H9 (cell line): ENCODE data around the gene CRY1. TPM values are rescaled to one million over a fixed set of nuclear protein-coding genes. Genes with fewer than 3 reads are reported as not detected.

ENCODE experiments used
- DNase-seq: peaks from one replicate; pipeline ENCODE4 v3.0.0-alpha.2; 2017
- H2AFZ ChIP-seq: one replicate; pipeline ENCODE4 v1.6.1; 2013; ENCODE audit warnings: mild to moderate bottlenecking, low read length, control low read depth, moderate library complexity
- H2AK5ac ChIP-seq: 2 replicates; pipeline ENCODE4 v1.6.1; 2013; ENCODE audit warnings: low read length, control low read depth, mixed read lengths; ENCODE audit not compliant: insufficient read length
- H2BK120ac ChIP-seq: one replicate; pipeline ENCODE4 v1.6.1; 2013; ENCODE audit warnings: low read depth, mild to moderate bottlenecking, low read length, control low read depth, inconsistent platforms; ENCODE audit not compliant: poor library complexity, severe bottlenecking
- H2BK12ac ChIP-seq: 2 replicates; pipeline ENCODE4 v1.6.1; 2013; ENCODE audit warnings: low read length, control low read depth, mixed read lengths, low read depth; ENCODE audit not compliant: insufficient read length
- H2BK15ac ChIP-seq: 2 replicates; pipeline ENCODE4 v1.6.1; 2013; ENCODE audit warnings: low read depth, low read length, control low read depth
- H2BK20ac ChIP-seq: one replicate; pipeline ENCODE4 v1.6.1; 2013; ENCODE audit warnings: low read depth, mild to moderate bottlenecking, low read length, control low read depth, inconsistent platforms; ENCODE audit not compliant: poor library complexity, severe bottlenecking
- H2BK5ac ChIP-seq: 2 replicates; pipeline ENCODE4 v1.6.1; 2013; ENCODE audit warnings: low read length, control low read depth, mixed read lengths; ENCODE audit not compliant: insufficient read length
- H3K14ac ChIP-seq: 2 replicates; pipeline ENCODE4 v1.6.1; 2013; ENCODE audit warnings: low read length, control low read depth; ENCODE audit not compliant: insufficient read depth
- H3K18ac ChIP-seq: 2 replicates; pipeline ENCODE4 v1.6.1; 2013; ENCODE audit warnings: low read depth, mild to moderate bottlenecking, mixed read lengths, low read length, control low read depth; ENCODE audit not compliant: insufficient read length
- H3K23ac ChIP-seq: 2 replicates; pipeline ENCODE4 v1.6.1; 2013; ENCODE audit warnings: low read length, control low read depth, mixed read lengths, low read depth; ENCODE audit not compliant: insufficient read length
- H3K23me2 ChIP-seq: 2 replicates; pipeline ENCODE4 v1.6.1; 2013; ENCODE audit warnings: low read depth, mild to moderate bottlenecking, mixed read lengths, low read length, control low read depth; ENCODE audit not compliant: insufficient read length, poor library complexity, severe bottlenecking
- H3K27ac ChIP-seq: 2 replicates; pipeline ENCODE4 v1.5.1; 2013; ENCODE audit warnings: low read length, control low read depth, mixed read lengths, low read depth; ENCODE audit not compliant: insufficient read length
- H3K27me3 ChIP-seq: 2 replicates; pipeline ENCODE4 v1.6.1; 2013; ENCODE audit warnings: low read length, control low read depth, inconsistent platforms; ENCODE audit not compliant: insufficient read depth
- H3K4ac ChIP-seq: 2 replicates; pipeline ENCODE4 v1.6.1; 2013; ENCODE audit warnings: low read depth, mild to moderate bottlenecking, control low read depth, inconsistent platforms, low read length, moderate library complexity
- H3K4me1 ChIP-seq: 2 replicates; pipeline ENCODE4 v1.6.1; 2013; ENCODE audit warnings: low read length, control low read depth, inconsistent platforms; ENCODE audit not compliant: insufficient read depth
- H3K4me2 ChIP-seq: 2 replicates; pipeline ENCODE4 v1.6.1; 2013; ENCODE audit warnings: low read length, control low read depth, mixed read lengths; ENCODE audit not compliant: insufficient read length, insufficient read depth
- H3K56ac ChIP-seq: 2 replicates; pipeline ENCODE4 v1.6.1; 2013; ENCODE audit warnings: low read depth, mild to moderate bottlenecking, mixed read lengths, low read length, control low read depth; ENCODE audit not compliant: insufficient read length
- H3K79me1 ChIP-seq: 2 replicates; pipeline ENCODE4 v1.6.1; 2013; ENCODE audit warnings: low read depth, mild to moderate bottlenecking, moderate library complexity, low read length, control low read depth, inconsistent platforms; ENCODE audit not compliant: insufficient read depth, poor library complexity, severe bottlenecking
- H3K79me2 ChIP-seq: 2 replicates; pipeline ENCODE4 v1.6.1; 2013; ENCODE audit warnings: low read length, control low read depth, inconsistent platforms; ENCODE audit not compliant: insufficient read depth
- H3K9ac ChIP-seq: 2 replicates; pipeline ENCODE4 v1.6.1; 2013; ENCODE audit warnings: low read length, control low read depth, mixed read lengths; ENCODE audit not compliant: insufficient read length; ENCODE audit errors: extremely low read depth
- H3K9me3 ChIP-seq: one replicate; pipeline ENCODE4 v1.6.1; 2013; ENCODE audit warnings: low read depth, low read length, inconsistent platforms; ENCODE audit not compliant: control insufficient read depth
- H3T11ph ChIP-seq: one replicate; pipeline ENCODE4 v1.6.1; 2013; ENCODE audit warnings: mild to moderate bottlenecking, low read length, control low read depth, inconsistent platforms
- H4K20me1 ChIP-seq: one replicate; pipeline ENCODE4 v1.6.1; 2013; ENCODE audit not compliant: control insufficient read depth, insufficient read length, insufficient read depth
- H4K5ac ChIP-seq: 2 replicates; pipeline ENCODE4 v1.6.1; 2013; ENCODE audit warnings: low read depth, mild to moderate bottlenecking, mixed read lengths, low read length, control low read depth; ENCODE audit not compliant: insufficient read length
- H4K8ac ChIP-seq: replicated peaks from 2 replicates; pipeline ENCODE4 v1.6.1; 2013; ENCODE audit warnings: low read length, control low read depth, mixed read lengths, low read depth; ENCODE audit not compliant: insufficient read length
- H4K91ac ChIP-seq: 2 replicates; pipeline ENCODE4 v1.6.1; 2013; ENCODE audit warnings: low read depth, mild to moderate bottlenecking, moderate library complexity, mixed read lengths, low read length, control low read depth; ENCODE audit not compliant: insufficient read length
- H3K27ac Mint-ChIP-seq, 3 experiments: 2 replicates in 2 of 3; 3 replicates in 1 of 3; pipeline ENCODE4 v1.8.0; 2020 to 2021; ENCODE audit warnings: mixed read lengths in 3 of 3, mild to moderate bottlenecking in 1 of 3, moderate library complexity in 1 of 3
- H3K27me3 Mint-ChIP-seq: 2 replicates; pipeline ENCODE4 v1.8.0; 2021; ENCODE audit warnings: low read depth, mild to moderate bottlenecking, moderate library complexity, mixed read lengths
- H3K36me3 Mint-ChIP-seq, 3 experiments: 2 replicates in 2 of 3; 3 replicates in 1 of 3; pipeline ENCODE4 v1.8.0; 2020 to 2021; ENCODE audit warnings: low read depth in 3 of 3, mixed read lengths in 3 of 3; ENCODE audit not compliant: insufficient read depth in 1 of 3
- H3K4me1 Mint-ChIP-seq, 2 experiments: 2 replicates each; pipeline ENCODE4 v1.8.0; 2020; ENCODE audit warnings: mixed read lengths in 2 of 2
- H3K4me3 Mint-ChIP-seq, 2 experiments: 2 replicates in 1 of 2; 3 replicates in 1 of 2; pipeline ENCODE4 v1.8.0; 2020 to 2021; ENCODE audit warnings: mild to moderate bottlenecking in 2 of 2, mixed read lengths in 2 of 2, moderate library complexity in 1 of 2
- H3K9me3 Mint-ChIP-seq, 2 experiments: 2 replicates in 1 of 2; 3 replicates in 1 of 2; pipeline ENCODE4 v1.8.0; 2020; ENCODE audit warnings: mild to moderate bottlenecking in 2 of 2, mixed read lengths in 2 of 2, moderate library complexity in 1 of 2
- CTCF ChIP-seq: fragments of 200-600 bp; sonication (generic); conservative IDR thresholded peaks from 3 replicates; pipeline ENCODE4 v1.8.0; 2021; ENCODE audit warnings: antibody characterized with exemption, mild to moderate bottlenecking
- WGBS: extraction: QIAGEN DNeasy Blood & Tissue Kit; methylation state at CpG from one replicate; pipeline ENCODE4 v1.1.7; 2013; ENCODE audit warnings: missing lambda C conversion rate, low lambda C conversion rate, mixed read lengths; ENCODE audit not compliant: insufficient read length; ENCODE audit errors: extremely low coverage; 5-methylcytosine and 5-hydroxymethylcytosine counted together
- total RNA-seq: library from RNA; stranded (reverse); gene quantifications from 2 replicates; pipeline ENCODE4 v1.2.1, GENCODE V29; 2021

CRY1 gene
- total RNA-seq, 1 experiment from 2014 or later, result 23.5 TPM

GRCh38 chr12:107086314-107086713 is 7.0 kb downstream of the CRY1 start:
- no peak overlapping the region for H2BK15ac ChIP-seq
- H2BK120ac ChIP-seq, result no peak overlapping the region
- H3K4me2 ChIP-seq, result no peak overlapping the region
- H3K27me3 Mint-ChIP-seq, result peaks cover 2% of the 10 kb centered on the region; the same call in 1 of the 2 replicates
- TF ChIP-seq CTCF, result no peak
- peaks cover 4 to 8% of the 10 kb centered on the region in 2 experiments; a peak in 2 of 4 replicates for H3K4me1 Mint-ChIP-seq
- no peak overlapping the region for H4K5ac ChIP-seq
- H3K4me3 Mint-ChIP-seq, result no peak overlapping the region
- no peak overlapping the region for H3K23ac ChIP-seq
- H2BK12ac ChIP-seq, result no peak overlapping the region
- no CpG with 5 or more reads among the region's 3 CpGs for WGBS
- no peak overlapping the region for H3K56ac ChIP-seq
- H2BK5ac ChIP-seq, result no peak overlapping the region
- peak overlapping the region in 2 of 3 experiments; percentile 9 to 15; a peak in 2 of 7 replicates for H3K27ac Mint-ChIP-seq
- peaks cover 11 to 31% (median 24%) of the 10 kb centered on the region in 3 experiments for H3K36me3 Mint-ChIP-seq
- H2BK20ac ChIP-seq, result no peak overlapping the region
- H3K9me3 Mint-ChIP-seq, result peaks cover 11 to 26% of the 10 kb centered on the region in 2 experiments
- no peak overlapping the region for H2AFZ ChIP-seq
- no peak overlapping the region for H3T11ph ChIP-seq
- H3K23me2 ChIP-seq, result no peaks in the 10 kb centered on the region
- no peak overlapping the region for H3K4ac ChIP-seq
- H3K27ac ChIP-seq, result no peak overlapping the region
- peaks cover 2% of the 10 kb centered on the region for H3K79me1 ChIP-seq
- peaks cover 3% of the 10 kb centered on the region; the same call in 1 of the 2 replicates for H3K79me2 ChIP-seq
- no peak overlapping the region for H4K91ac ChIP-seq
- no peak overlapping the region for H3K9ac ChIP-seq
- H3K9me3 ChIP-seq, result no peaks in the 10 kb centered on the region
- H3K27me3 ChIP-seq, result no peaks in the 10 kb centered on the region
- H3K14ac ChIP-seq, result no peak overlapping the region
- no peaks in the 10 kb centered on the region for H4K20me1 ChIP-seq
- H4K8ac ChIP-seq, result no peak overlapping the region
- no peak for DNase-seq
- H3K4me1 ChIP-seq, result no peaks in the 10 kb centered on the region; the same call in 1 of the 2 replicates
- no peak overlapping the region for H2AK5ac ChIP-seq
- no peak overlapping the region for H3K18ac ChIP-seq
